Measurements from ENCODE around the gene CDYL. TPM values are rescaled to one million over a fixed set of nuclear protein-coding genes. Genes with fewer than 3 reads are reported as not detected.

Gene CDYL
- total and polyA plus RNA-seq, 2 of the 4 experiments (the other 2 are of a cell fraction), result 14.2 to 92.1 TPM

- Histone ChIP-seq H2AK9ac (replicated peaks; ENCODE audit: low read depth, low read length, poor library complexity) (no peak overlapping the region), H3K18ac (ENCODE audit: low read depth, low read length) (no peak overlapping the region), H3K14ac (replicated peaks; ENCODE audit: low read depth, low read length) (no peak overlapping the region), H2AK5ac (ENCODE audit: low read depth, low read length) (no peak overlapping the region), H3K27ac (ENCODE audit: insufficient read depth, low read length) (no peak overlapping the region), H4K20me1 (ENCODE audit: insufficient read depth, low read length) (no peaks in the 10 kb centered on the region), H3K36me3 (ENCODE audit: control insufficient read depth, insufficient read depth, low read length) (no peaks in the 10 kb centered on the region), H2AFZ (replicated peaks; ENCODE audit: low read length, poor library complexity) (no peak overlapping the region), H3K56ac (ENCODE audit: extremely low read depth, insufficient read depth, low read length) (no peak overlapping the region), H2BK5ac (ENCODE audit: low read depth, low read length, poor library complexity, severe bottlenecking) (no peak overlapping the region), H2BK15ac (ENCODE audit: low read depth, low read length) (no peak overlapping the region), H3K4me2 (ENCODE audit: low read depth, low read length) (no peak overlapping the region), H3K79me1 (ENCODE audit: low read depth in 1 of 2, low read length in 2 of 2) (no peaks in the 10 kb centered on the region), H3K4me1 (ENCODE audit: control insufficient read depth, insufficient read depth, low read length) (no peaks in the 10 kb centered on the region), H4K8ac (ENCODE audit: low read depth in 2 of 2, low read length in 2 of 2) (no peak overlapping the region), H4K5ac (ENCODE audit: low read depth, low read length) (no peak overlapping the region), H3K23ac (ENCODE audit: low read depth, low read length) (no peak overlapping the region), H3K27me3 (ENCODE audit: control insufficient read depth, insufficient read depth, low read length) (peaks cover 14% of the 10 kb centered on the region), H3K9me3 (ENCODE audit: control insufficient read depth, insufficient read depth, low read length) (no peaks in the 10 kb centered on the region), H3K9me1 (ENCODE audit: insufficient read depth, low read length) (no peaks in the 10 kb centered on the region), H4K91ac (ENCODE audit: insufficient read depth, low read depth, low read length) (no peak overlapping the region), H3K9ac (ENCODE audit: low read depth, low read length) (no peak overlapping the region), H3K4ac (ENCODE audit: low read depth, low read length) (no peak overlapping the region), H3K4me3 (ENCODE audit: insufficient read depth, low read depth, low read length) (no peak overlapping the region), H2BK20ac (ENCODE audit: low read depth, low read length) (no peak overlapping the region), H2BK120ac (ENCODE audit: low read depth, low read length) (no peak overlapping the region)
- no peak for TF ChIP-seq MAZ (IDR thresholded peaks at IDR 0.05; ENCODE audit: borderline replicate concordance, low read depth, low read length)
- BruUV-seq (replicated peaks), result no TSS peak
- in situ Hi-C loops (cut with MboI; ENCODE audit: low sequenced_read_pairs) (no loop called here), intact Hi-C loops (cut with micrococcal nuclease) (no loop called here), dilution Hi-C loops (cut with HindIII; ENCODE audit: low sequenced_read_pairs, unreplicated experiment) (no loop called here)
- no CpG with 5 or more reads among the region's 2 CpGs for WGBS, 2 experiments (ENCODE audit: extremely low coverage in 2 of 2, insufficient read length in 1 of 2)
- ChIA-PET CTCF (interaction anchor here (0.6 kb wide), 2 partner anchors 22 to 137 kb away, joined by 5 to 8 read pairs; no protein-coding TSS in a partner anchor), POLR2A (ENCODE audit: unreplicated experiment) (no interaction called here)
- ATAC-seq (ENCODE audit: low read depth) (no peak), DNase-seq (no peak)
These were observed 28.6 kb upstream of the CDYL start for GRCh38 chr6:4747588-4747987.

Measured in IMR-90 (cell line).